Measurements from ENCODE around the gene PDE5A.
"Not testable (repeated sequence)": the region's sequence is repeated elsewhere in the genome, so short reads cannot be mapped to it uniquely, and the experiment has no call there.

Gene PDE5A

GRCh38 chr4:119646347-119647071 is 17.9 kb upstream of the PDE5A start:
- no peak for DNase-seq (ENCODE audit: low spot score)

GRCh38 chr4:119643306-119644042 is 14.9 kb upstream of the PDE5A start:
- DNase-seq (ENCODE audit: low spot score): no peak

- no peak for DNase-seq (ENCODE audit: low spot score)
Observed at GRCh38 chr4:119641765-119642164, 13.2 kb upstream of the PDE5A start.

GRCh38 chr4:119638359-119638758 is 9.8 kb upstream of the PDE5A start:
- no peak for DNase-seq (ENCODE audit: low spot score)

GRCh38 chr4:119636851-119637250 is 8.2 kb upstream of the PDE5A start:
- DNase-seq (ENCODE audit: low spot score): not testable (repeated sequence)

GRCh38 chr4:119632216-119632615 is 3.6 kb upstream of the PDE5A start:
- no peak for DNase-seq (ENCODE audit: low spot score)

- DNase-seq (ENCODE audit: low spot score): no peak
Observed at GRCh38 chr4:119629142-119629471, 503 bp upstream of the PDE5A start.

GRCh38 chr4:119627267-119628255 is 1.0 kb downstream of the PDE5A start:
- DNase-seq (ENCODE audit: low spot score): peak; percentile 45

GRCh38 chr4:119626943-119627266 is 1.7 kb downstream of the PDE5A start:
- DNase-seq (ENCODE audit: low spot score): no peak

- DNase-seq (ENCODE audit: low spot score): no peak
Observed at GRCh38 chr4:119626420-119626819, 2.2 kb downstream of the PDE5A start.

GRCh38 chr4:119625761-119626160 is 2.8 kb downstream of the PDE5A start:
- DNase-seq (ENCODE audit: low spot score): no peak

- DNase-seq (ENCODE audit: low spot score): no peak
Observed at GRCh38 chr4:119624356-119624755, 4.2 kb downstream of the PDE5A start.

GRCh38 chr4:119623025-119623424 is 5.6 kb downstream of the PDE5A start:
- DNase-seq (ENCODE audit: low spot score): no peak

- DNase-seq (ENCODE audit: low spot score): no peak
Observed at GRCh38 chr4:119615068-119615719, 13.4 kb downstream of the PDE5A start.

- DNase-seq (ENCODE audit: low spot score): no peak
Observed at GRCh38 chr4:119604266-119604665, 24.3 kb downstream of the PDE5A start.

- no peak for DNase-seq (ENCODE audit: low spot score)
Observed at GRCh38 chr4:119602366-119602765, 26.2 kb downstream of the PDE5A start.

- DNase-seq (ENCODE audit: low spot score): no peak
Observed at GRCh38 chr4:119598521-119598920, 30.1 kb downstream of the PDE5A start.

GRCh38 chr4:119597377-119597776 is 31.2 kb downstream of the PDE5A start:
- DNase-seq (ENCODE audit: low spot score): no peak

GRCh38 chr4:119593698-119594097 is 34.9 kb downstream of the PDE5A start:
- DNase-seq (ENCODE audit: low spot score): no peak

GRCh38 chr4:119592830-119593229 is 35.8 kb downstream of the PDE5A start:
- no peak for DNase-seq (ENCODE audit: low spot score)

GRCh38 chr4:119589165-119589564 is 39.4 kb downstream of the PDE5A start:
- DNase-seq (ENCODE audit: low spot score): no peak

- no peak for DNase-seq (ENCODE audit: low spot score)
Observed at GRCh38 chr4:119587796-119588195, 40.8 kb downstream of the PDE5A start.
